ENCODE measurements around the gene CTDNEP1.

GRCh38 chr17:7229504-7229903, 22.0 kb downstream of the CTDNEP1 start:
- TF ChIP-seq CTCF (IDR thresholded peaks at IDR 0.05) (no peak), POLR2AphosphoS5 (IDR thresholded peaks at IDR 0.05; ENCODE audit: low read depth, low read length) (no peak), REST (IDR thresholded peaks at IDR 0.05; ENCODE audit: insufficient read depth in 1 of 2, low read depth in 2 of 2, low read length in 1 of 2) (no peak)
